CD8-positive, alpha-beta memory T cell (primary cell): ENCODE measurements around the gene TBCC. TPM values are rescaled to one million over a fixed set of nuclear protein-coding genes. Genes with fewer than 3 reads are reported as not detected.

Experiments
- CTCF ChIA-PET: fragments of 350-600 bp; sonication (Branson Sonifier 250); formaldehyde crosslinking; loops from one replicate; lab custom pipeline; 2021; ENCODE audit warnings: antibody characterized with exemption; lab: Charles Lee
- POLR2A ChIA-PET: fragments of 350-600 bp; sonication (Branson Sonifier 250); formaldehyde crosslinking; loops from one replicate; lab custom pipeline; 2021; ENCODE audit warnings: antibody characterized with exemption; lab: Charles Lee
- DNase-seq, 5 donors: peaks; one replicate each; pipeline versions ENCODE4 v3.0.0 to v3.0.0-alpha.2; 2020 to 2022; ENCODE audit warnings: mixed read lengths in 1 of 5
- H3K27ac ChIP-seq: one replicate; pipeline ENCODE4 v1.7.0; 2013; ENCODE audit warnings: low read depth, mild to moderate bottlenecking, low read length, moderate library complexity
- H3K27me3 ChIP-seq: 2 replicates; pipeline ENCODE4 v1.7.0; 2013; ENCODE audit warnings: low read length, mild to moderate bottlenecking; ENCODE audit not compliant: insufficient read depth, poor library complexity, severe bottlenecking
- H3K36me3 ChIP-seq: 2 replicates; pipeline ENCODE4 v1.7.0; 2013; ENCODE audit warnings: mild to moderate bottlenecking, low read length, moderate library complexity; ENCODE audit not compliant: insufficient read depth
- H3K4me1 ChIP-seq: 2 replicates; pipeline ENCODE4 v1.7.0; 2013; ENCODE audit warnings: mild to moderate bottlenecking, low read length, moderate library complexity; ENCODE audit not compliant: insufficient read depth
- H3K4me3 ChIP-seq: 2 replicates; pipeline ENCODE4 v1.7.0; 2013; ENCODE audit warnings: mild to moderate bottlenecking, low read length
- H3K9me3 ChIP-seq: 2 replicates; pipeline ENCODE4 v1.7.0; 2013; ENCODE audit warnings: mild to moderate bottlenecking, low read length
- H3K27ac Mint-ChIP-seq, 8 donors: one replicate each; pipeline ENCODE4 v1.8.0; 2020 to 2021; ENCODE audit warnings: mixed read lengths in 8 of 8, mild to moderate bottlenecking in 6 of 8, inconsistent platforms in 3 of 8, moderate library complexity in 3 of 8
- H3K27me3 Mint-ChIP-seq, 2 donors: one replicate each; pipeline ENCODE4 v1.8.0; 2020 to 2021; ENCODE audit warnings: mixed read lengths in 2 of 2, mild to moderate bottlenecking in 1 of 2, moderate library complexity in 1 of 2
- H3K36me3 Mint-ChIP-seq, 3 donors: one replicate each; pipeline ENCODE4 v1.8.0; 2020 to 2021; ENCODE audit warnings: mixed read lengths in 3 of 3, inconsistent platforms in 1 of 3, mild to moderate bottlenecking in 1 of 3
- H3K4me1 Mint-ChIP-seq, 3 donors: one replicate each; pipeline ENCODE4 v1.8.0; 2020 to 2021; ENCODE audit warnings: mixed read lengths in 3 of 3, inconsistent platforms in 1 of 3, mild to moderate bottlenecking in 1 of 3
- H3K4me3 Mint-ChIP-seq, 7 donors: one replicate each; pipeline ENCODE4 v1.8.0; 2020 to 2021; ENCODE audit warnings: mixed read lengths in 7 of 7, mild to moderate bottlenecking in 6 of 7, moderate library complexity in 4 of 7, inconsistent platforms in 2 of 7
- H3K9me3 Mint-ChIP-seq, 5 donors: one replicate each; pipeline ENCODE4 v1.8.0; 2020 to 2022; ENCODE audit warnings: mixed read lengths in 5 of 5, mild to moderate bottlenecking in 3 of 5, moderate library complexity in 2 of 5, inconsistent platforms in 1 of 5
- polyA plus RNA-seq: library from polyadenylated mRNA; unstranded; fragments of 300-500 nt; fragmentation: Illumina TruSeq; gene quantifications from one replicate; pipeline ENCODE4 v1.2.3, GENCODE V29; 2021
- total RNA-seq, 2 experiments: library from RNA; stranded (reverse); gene quantifications; one replicate each; pipeline ENCODE4 v1.2.3, GENCODE V29; 2021

TBCC gene
- total and polyA plus RNA-seq, 3 experiments from 2014 or later = 24.4 to 109 (median 26.4) TPM

DNA sequence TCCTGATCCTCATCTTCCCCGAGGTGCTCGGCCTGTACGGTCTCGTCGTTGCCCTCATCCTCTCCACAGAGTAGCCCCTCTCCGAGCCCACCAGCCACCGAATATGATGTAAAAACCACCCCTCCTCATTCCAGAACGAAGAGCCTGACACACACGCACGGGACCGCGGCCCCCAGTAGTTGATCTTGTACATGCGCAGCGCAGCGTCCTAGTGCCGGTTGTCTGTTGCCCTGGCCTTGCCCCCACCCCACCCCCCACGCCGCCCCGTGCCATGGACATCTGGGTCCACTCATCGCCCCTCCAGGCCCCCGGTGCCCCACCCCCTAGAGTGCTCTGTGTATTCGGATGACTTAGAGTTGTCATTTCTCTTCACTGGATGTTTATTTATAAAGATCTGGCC is 18.3 kb downstream of the TBCC start:
- Histone ChIP-seq H3K27me3 (no peaks in the 10 kb centered on the region), H3K27ac (no peak overlapping the region), H3K9me3 (no peaks in the 10 kb centered on the region), H3K36me3 (no peaks in the 10 kb centered on the region), H3K4me3 (no peak overlapping the region), H3K4me1 (peaks cover 15% of the 10 kb centered on the region)
- Mint-ChIP-seq H3K27me3 (peaks cover 0 to 1% of the 10 kb centered on the region in 2 donors), H3K9me3 (no peaks in the 10 kb centered on the region), H3K36me3 (no peaks in the 10 kb centered on the region), H3K27ac (peak overlapping the region in 3 of 8 donors; percentile 56 to 97 (median 93)), H3K4me3 (peak overlapping the region; percentile 55 to 91 (median 75)), H3K4me1 (peaks cover 19 to 23% (median 20%) of the 10 kb centered on the region in 3 donors)
- ChIA-PET POLR2A (interaction anchor here (0.5 to 3.5 kb wide), 5 partner anchors 18 to 387 kb away, joined by 3 to 30 read pairs (median 6); partner anchors contain the start of gene TBCC), CTCF (interaction anchor here (0.8 to 3.3 kb wide), 14 partner anchors 14 to 416 kb away, joined by 3 to 44 read pairs (median 7); partner anchors contain the start of genes BICRAL, RPL7L1 and TBCC)
- no peak for DNase-seq

DNA sequence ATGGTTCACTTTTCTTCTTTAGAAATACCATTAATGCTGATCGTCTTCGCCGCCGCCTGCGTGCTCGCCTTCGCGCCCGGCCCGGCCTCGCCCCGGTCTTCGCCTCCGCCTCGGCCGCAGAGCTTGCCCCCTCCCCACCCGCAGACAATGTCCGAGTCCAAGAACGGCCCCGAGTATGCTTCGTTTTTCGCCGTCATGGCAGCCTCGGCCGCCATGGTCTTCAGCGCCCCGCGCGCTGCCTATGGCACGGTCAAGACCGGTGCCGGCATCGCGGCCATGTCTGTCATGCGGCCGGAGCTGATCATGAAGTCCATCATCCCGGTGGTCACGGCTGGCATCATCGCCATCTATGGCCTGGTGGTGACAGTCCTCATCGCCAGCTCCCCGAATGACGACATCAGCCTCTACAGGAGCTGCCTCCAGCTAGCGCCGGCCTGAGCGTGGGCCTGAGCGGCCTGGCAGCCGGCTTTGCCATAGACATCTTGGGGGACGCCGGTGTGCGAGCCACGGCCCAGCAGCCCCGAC is 18.8 kb downstream of the TBCC start:
- peaks cover 15% of the 10 kb centered on the region for H3K4me1 ChIP-seq
- no peaks in the 10 kb centered on the region for H3K36me3 Mint-ChIP-seq
- no peaks in the 10 kb centered on the region for H3K9me3 ChIP-seq
- H3K4me3 Mint-ChIP-seq = peak overlapping the region; percentile 86 to 91 (median 89)
- no peaks in the 10 kb centered on the region for H3K9me3 Mint-ChIP-seq
- peak overlapping the region; percentile 29 for H3K27ac ChIP-seq
- DNase-seq = no peak
- H3K27me3 ChIP-seq = no peaks in the 10 kb centered on the region
- ChIA-PET POLR2A (interaction anchor here (0.5 to 3.5 kb wide), 9 partner anchors 9 to 387 kb away, joined by 3 to 30 read pairs (median 6); partner anchors contain the start of genes BICRAL, RPL7L1 and TBCC), CTCF (interaction anchor here (0.8 to 3.3 kb wide), 17 partner anchors 15 to 510 kb away, joined by 3 to 44 read pairs (median 6); partner anchors contain the start of genes BICRAL, MRPS10, RPL7L1 and TBCC)
- H3K27ac Mint-ChIP-seq = peak overlapping the region; percentile 63 to 98 (median 94)
- H3K27me3 Mint-ChIP-seq = peaks cover 0 to 1% of the 10 kb centered on the region in 2 donors
- peaks cover 19 to 23% (median 20%) of the 10 kb centered on the region in 3 donors for H3K4me1 Mint-ChIP-seq
- no peaks in the 10 kb centered on the region for H3K36me3 ChIP-seq
- H3K4me3 ChIP-seq = peak overlapping the region; percentile 68

DNA sequence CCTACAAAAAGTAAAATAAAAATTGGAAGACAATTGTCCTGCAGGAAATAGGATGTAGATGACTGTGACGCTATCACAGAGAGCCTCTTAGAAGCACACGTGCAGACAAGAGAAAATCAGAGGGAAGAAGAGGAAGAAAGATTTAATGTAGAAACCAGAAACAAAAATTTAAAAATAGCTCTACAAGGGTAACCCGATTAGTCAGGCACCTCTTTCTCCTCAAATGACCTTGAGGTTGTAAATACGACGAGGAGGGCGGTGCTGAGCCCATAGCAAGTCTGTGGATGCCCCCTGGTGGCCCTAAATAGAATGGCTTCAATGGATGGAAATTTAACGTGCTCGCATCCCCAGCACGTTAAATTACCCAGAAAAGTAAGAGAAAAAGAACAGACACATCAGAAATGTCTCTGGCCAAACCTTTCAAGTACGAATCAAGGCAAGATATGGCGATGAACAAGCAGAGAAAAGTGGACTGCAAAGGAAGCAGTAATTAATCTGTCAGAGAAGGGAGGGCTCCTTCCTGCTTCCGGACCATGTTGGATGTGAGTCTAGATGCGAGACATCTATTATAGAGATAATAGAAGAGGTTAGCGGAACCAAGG is 19.3 kb downstream of the TBCC start:
- Histone ChIP-seq H3K4me3 (peak overlapping the region; percentile 68), H3K27me3 (no peaks in the 10 kb centered on the region), H3K9me3 (no peaks in the 10 kb centered on the region), H3K36me3 (no peaks in the 10 kb centered on the region), H3K4me1 (peaks cover 15% of the 10 kb centered on the region), H3K27ac (peak overlapping the region; percentile 34)
- Mint-ChIP-seq H3K36me3 (no peaks in the 10 kb centered on the region), H3K27ac (peak overlapping the region; percentile 63 to 98 (median 94)), H3K9me3 (no peaks in the 10 kb centered on the region), H3K27me3 (peaks cover 0 to 3% of the 10 kb centered on the region in 2 donors), H3K4me3 (peak overlapping the region; percentile 86 to 91 (median 89)), H3K4me1 (peaks cover 19 to 23% (median 20%) of the 10 kb centered on the region in 3 donors)
- POLR2A ChIA-PET = interaction anchor here (0.6 to 3.5 kb wide), 7 partner anchors 9 to 152 kb away, joined by 3 to 30 read pairs (median 12); partner anchors contain the start of genes BICRAL, RPL7L1 and TBCC
- CTCF ChIA-PET = interaction anchor here (0.6 to 3.3 kb wide), 28 partner anchors 13 to 509 kb away, joined by 3 to 44 read pairs (median 5); partner anchors contain the start of genes BICRAL, MRPS10, RPL7L1 and TBCC
- peak; percentile 51 to 85 (median 75) for DNase-seq

GRCh38 chr6:42726026-42726425 is 19.9 kb downstream of the TBCC start:
- H3K4me3 ChIP-seq = peak overlapping the region; percentile 68
- H3K27ac Mint-ChIP-seq = peak overlapping the region; percentile 63 to 98 (median 94)
- POLR2A ChIA-PET = interaction anchor here (0.6 to 3.5 kb wide), 6 partner anchors 8 to 153 kb away, joined by 3 to 30 read pairs (median 14); partner anchors contain the start of genes BICRAL, RPL7L1 and TBCC

DNA sequence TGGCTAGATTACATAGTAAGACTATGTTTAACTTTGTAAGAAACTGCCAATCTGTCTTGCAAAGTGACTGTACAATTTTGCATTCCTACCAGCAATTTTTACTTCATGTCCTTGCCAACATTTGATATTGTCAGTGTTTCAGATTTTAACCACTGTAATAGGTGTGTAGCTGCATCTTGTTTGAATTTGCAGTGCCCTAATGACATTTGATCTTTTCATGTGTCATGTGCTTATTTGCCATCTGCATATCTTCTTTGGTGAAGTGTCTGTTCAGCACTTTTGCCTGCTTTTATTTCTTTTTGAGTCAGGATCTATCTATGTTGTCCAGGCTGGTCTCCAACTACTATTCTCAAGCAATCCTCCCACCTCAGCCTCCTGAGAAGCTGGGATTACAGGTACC is 21.1 kb downstream of the TBCC start:
- H3K36me3 Mint-ChIP-seq = no peaks in the 10 kb centered on the region
- DNase-seq = no peak
- H3K36me3 ChIP-seq = no peaks in the 10 kb centered on the region
- ChIA-PET POLR2A (interaction anchor here (2.7 kb wide), 1 partner anchor 58 kb away, joined by 26 read pairs; the partner anchor contains the start of gene BICRAL), CTCF (interaction anchor here (1.6 to 3.3 kb wide), 2 partner anchors 28 to 62 kb away, joined by 7 to 44 read pairs; no protein-coding TSS in a partner anchor)
- no peaks in the 10 kb centered on the region for H3K9me3 ChIP-seq
- no peak overlapping the region for H3K4me3 Mint-ChIP-seq
- no peaks in the 10 kb centered on the region for H3K9me3 Mint-ChIP-seq
- H3K27ac Mint-ChIP-seq = no peak overlapping the region
- peaks cover 15% of the 10 kb centered on the region for H3K4me1 ChIP-seq
- H3K27me3 ChIP-seq = no peaks in the 10 kb centered on the region
- H3K4me3 ChIP-seq = no peak overlapping the region
- H3K27me3 Mint-ChIP-seq = peaks cover 7 to 11% of the 10 kb centered on the region in 2 donors
- H3K27ac ChIP-seq = no peak overlapping the region
- H3K4me1 Mint-ChIP-seq = peaks cover 19 to 23% (median 20%) of the 10 kb centered on the region in 3 donors

More at GRCh38 chr6:42726026-42726425, 19.9 kb downstream of the TBCC start:
- Mint-ChIP-seq H3K4me3 (peak overlapping the region; percentile 10 to 91 (median 89)), H3K36me3 (no peaks in the 10 kb centered on the region), H3K9me3 (no peaks in the 10 kb centered on the region), H3K27me3 (peaks cover 2 to 4% of the 10 kb centered on the region in 2 donors), H3K4me1 (peaks cover 19 to 23% (median 20%) of the 10 kb centered on the region in 3 donors)
- CTCF ChIA-PET = interaction anchor here (0.6 to 3.3 kb wide), 26 partner anchors 13 to 509 kb away, joined by 3 to 44 read pairs (median 6); partner anchors contain the start of genes BICRAL, MRPS10, RPL7L1 and TBCC
- Histone ChIP-seq H3K27me3 (no peaks in the 10 kb centered on the region), H3K27ac (peak overlapping the region; percentile 34), H3K36me3 (no peaks in the 10 kb centered on the region), H3K9me3 (no peaks in the 10 kb centered on the region), H3K4me1 (peaks cover 15% of the 10 kb centered on the region)
- DNase-seq = no peak

GRCh38 chr6:42722497-42722896 is 23.4 kb downstream of the TBCC start, which contains the start of gene PRPH2:
Gene PRPH2, minus strand, starts transcription at chr6:42722597. Its CDS starts 263 bp downstream, at chr6:42722334.
- no peak for DNase-seq
- no peaks in the 10 kb centered on the region for H3K36me3 Mint-ChIP-seq
- peak within 1 kb of the TSS in 1 of 8 donors; percentile 60 for H3K27ac Mint-ChIP-seq
- H3K4me1 Mint-ChIP-seq = peaks cover 15 to 18% (median 18%) of the 10 kb centered on the region in 3 donors
- H3K4me3 Mint-ChIP-seq = no peak within 1 kb of the TSS
- no peaks in the 10 kb centered on the region for H3K9me3 ChIP-seq
- H3K27me3 ChIP-seq = no peaks in the 10 kb centered on the region
- H3K4me3 ChIP-seq = no peak within 1 kb of the TSS
- peaks cover 15% of the 10 kb centered on the region for H3K4me1 ChIP-seq
- ChIA-PET CTCF (no interaction called here), POLR2A (no interaction called here)
- no peak within 1 kb of the TSS for H3K27ac ChIP-seq
- no peaks in the 10 kb centered on the region for H3K36me3 ChIP-seq
- H3K27me3 Mint-ChIP-seq = peaks cover 8 to 12% of the 10 kb centered on the region in 2 donors
- H3K9me3 Mint-ChIP-seq = no peaks in the 10 kb centered on the region

DNA sequence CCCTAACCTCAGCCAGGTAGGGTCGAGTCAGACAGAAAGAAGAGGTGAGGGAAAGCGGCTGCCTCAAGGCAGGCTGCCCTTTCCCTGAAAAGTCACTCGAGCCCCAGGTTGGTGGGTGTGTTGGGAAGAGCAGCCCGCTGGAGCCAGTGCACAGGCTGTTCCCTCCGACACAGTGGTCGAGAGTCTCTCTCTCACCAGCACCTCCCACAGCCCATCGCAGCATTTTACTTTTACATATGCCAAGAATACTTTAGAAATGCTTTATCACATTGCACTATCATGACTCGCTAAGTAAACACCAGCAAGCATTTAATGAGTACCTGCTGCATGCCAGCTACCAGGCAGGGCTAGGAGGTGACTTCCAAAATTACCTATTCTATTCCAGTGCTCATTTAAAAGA is 25.2 kb downstream of the TBCC start:
- POLR2A ChIA-PET = no interaction called here
- Histone ChIP-seq H3K27me3 (no peaks in the 10 kb centered on the region), H3K9me3 (no peaks in the 10 kb centered on the region), H3K4me3 (no peak overlapping the region), H3K36me3 (no peaks in the 10 kb centered on the region), H3K4me1 (peaks cover under 1% of the 10 kb centered on the region), H3K27ac (no peak overlapping the region)
- Mint-ChIP-seq H3K36me3 (no peaks in the 10 kb centered on the region), H3K4me3 (no peak overlapping the region), H3K9me3 (no peaks in the 10 kb centered on the region), H3K27me3 (peaks cover 8 to 12% of the 10 kb centered on the region in 2 donors), H3K4me1 (peaks cover 0 to under 1% (median under 1%) of the 10 kb centered on the region in 3 donors), H3K27ac (no peak overlapping the region)
- CTCF ChIA-PET = no interaction called here
- no peak for DNase-seq
